Activated naive CD8-positive, alpha-beta T cell treated with anti-CD3 and anti-CD28 coated beads for 36 hours (primary cell): Measurements from ENCODE around the gene LCLAT1. TPM values are rescaled to one million over a fixed set of nuclear protein-coding genes. Genes with fewer than 3 reads are reported as not detected.

Source experiments
- DNase-seq: peaks from one replicate; pipeline ENCODE4 v3.0.0; 2021
- H3K27ac Mint-ChIP-seq: one replicate; pipeline ENCODE4 v1.8.0; 2022; ENCODE audit warnings: mild to moderate bottlenecking, moderate library complexity, mixed read lengths
- H3K27me3 Mint-ChIP-seq: one replicate; pipeline ENCODE4 v1.8.0; 2022; ENCODE audit warnings: mild to moderate bottlenecking, mixed read lengths
- H3K36me3 Mint-ChIP-seq: one replicate; pipeline ENCODE4 v1.8.0; 2021; ENCODE audit warnings: mild to moderate bottlenecking, mixed read lengths
- H3K4me1 Mint-ChIP-seq: one replicate; pipeline ENCODE4 v1.8.0; 2021; ENCODE audit warnings: mixed read lengths
- H3K4me3 Mint-ChIP-seq: one replicate; pipeline ENCODE4 v1.8.0; 2022; ENCODE audit warnings: mild to moderate bottlenecking, moderate library complexity, mixed read lengths
- H3K9me3 Mint-ChIP-seq: one replicate; pipeline ENCODE4 v1.8.0; 2022; ENCODE audit warnings: mixed read lengths
- total RNA-seq, 2 experiments: library from RNA; stranded (reverse); gene quantifications; one replicate each; pipeline ENCODE4 v1.2.3, GENCODE V29; 2021

Gene LCLAT1
- total RNA-seq, result 10 to 100 TPM; 26.6 to 31.5 TPM

GRCh38 chr2:30447149-30448045 is at the start of gene LCLAT1:
Gene LCLAT1 (plus strand): TSS chr2:30447246. CDS start chr2:30525591, 78,345 bp downstream.
- Mint-ChIP-seq H3K36me3 (peaks cover 15% of the 10 kb centered on the region), H3K27ac (peak within 1 kb of the TSS; percentile 94), H3K4me3 (peak within 1 kb of the TSS; percentile 91), H3K4me1 (peaks cover 27% of the 10 kb centered on the region), H3K27me3 (no peaks in the 10 kb centered on the region), H3K9me3 (no peaks in the 10 kb centered on the region)
- DNase-seq, result peak; percentile 87

- Mint-ChIP-seq H3K9me3 (no peaks in the 10 kb centered on the region), H3K27me3 (no peaks in the 10 kb centered on the region), H3K27ac (no peak overlapping the region), H3K36me3 (no peaks in the 10 kb centered on the region), H3K4me1 (no peaks in the 10 kb centered on the region), H3K4me3 (no peak overlapping the region)
- DNase-seq, result no peak
Measured at GRCh38 chr2:30398084-30398873, 48.8 kb upstream of the LCLAT1 start.

GRCh38 chr2:30400151-30400954 is 46.7 kb upstream of the LCLAT1 start:
- Mint-ChIP-seq H3K9me3 (no peaks in the 10 kb centered on the region), H3K27ac (no peak overlapping the region), H3K4me3 (no peak overlapping the region), H3K27me3 (no peaks in the 10 kb centered on the region), H3K36me3 (no peaks in the 10 kb centered on the region), H3K4me1 (peaks cover 7% of the 10 kb centered on the region)
- DNase-seq, result no peak

GRCh38 chr2:30402441-30403182 is 44.4 kb upstream of the LCLAT1 start:
- H3K27me3 Mint-ChIP-seq, result no peaks in the 10 kb centered on the region
- H3K4me1 Mint-ChIP-seq, result peaks cover 9% of the 10 kb centered on the region
- no peaks in the 10 kb centered on the region for H3K9me3 Mint-ChIP-seq
- H3K36me3 Mint-ChIP-seq, result no peaks in the 10 kb centered on the region
- no peak overlapping the region for H3K27ac Mint-ChIP-seq
- no peak overlapping the region for H3K4me3 Mint-ChIP-seq
- DNase-seq, result no peak

GRCh38 chr2:30403592-30404312 is 43.3 kb upstream of the LCLAT1 start:
- Mint-ChIP-seq H3K4me3 (no peak overlapping the region), H3K9me3 (no peaks in the 10 kb centered on the region), H3K4me1 (peaks cover 12% of the 10 kb centered on the region), H3K27ac (no peak overlapping the region), H3K36me3 (no peaks in the 10 kb centered on the region), H3K27me3 (no peaks in the 10 kb centered on the region)
- no peak for DNase-seq

- no peak for DNase-seq
- no peak overlapping the region for H3K4me3 Mint-ChIP-seq
- no peaks in the 10 kb centered on the region for H3K36me3 Mint-ChIP-seq
- H3K9me3 Mint-ChIP-seq, result no peaks in the 10 kb centered on the region
- peaks cover 20% of the 10 kb centered on the region for H3K4me1 Mint-ChIP-seq
- no peak overlapping the region for H3K27ac Mint-ChIP-seq
- H3K27me3 Mint-ChIP-seq, result no peaks in the 10 kb centered on the region
Measured at GRCh38 chr2:30404319-30405259, 42.5 kb upstream of the LCLAT1 start.

- H3K4me3 Mint-ChIP-seq, result no peak overlapping the region
- no peaks in the 10 kb centered on the region for H3K36me3 Mint-ChIP-seq
- H3K4me1 Mint-ChIP-seq, result peaks cover 26% of the 10 kb centered on the region
- DNase-seq, result no peak
- H3K27ac Mint-ChIP-seq, result no peak overlapping the region
- H3K27me3 Mint-ChIP-seq, result no peaks in the 10 kb centered on the region
- no peaks in the 10 kb centered on the region for H3K9me3 Mint-ChIP-seq
Measured at GRCh38 chr2:30405260-30405605, 41.8 kb upstream of the LCLAT1 start.

GRCh38 chr2:30406853-30407252 is 40.2 kb upstream of the LCLAT1 start:
- no peaks in the 10 kb centered on the region for H3K9me3 Mint-ChIP-seq

GRCh38 chr2:30408961-30409387 is 38.1 kb upstream of the LCLAT1 start:
- Mint-ChIP-seq H3K36me3 (no peaks in the 10 kb centered on the region), H3K27ac (no peak overlapping the region), H3K27me3 (no peaks in the 10 kb centered on the region), H3K4me1 (peaks cover 40% of the 10 kb centered on the region), H3K9me3 (no peaks in the 10 kb centered on the region), H3K4me3 (no peak overlapping the region)
- DNase-seq, result no peak

More at GRCh38 chr2:30406853-30407252, 40.2 kb upstream of the LCLAT1 start:
- Mint-ChIP-seq H3K27me3 (no peaks in the 10 kb centered on the region), H3K4me1 (peaks cover 38% of the 10 kb centered on the region), H3K4me3 (no peak overlapping the region), H3K36me3 (no peaks in the 10 kb centered on the region), H3K27ac (no peak overlapping the region)
- no peak for DNase-seq

GRCh38 chr2:30410217-30410616 is 36.8 kb upstream of the LCLAT1 start:
- peaks cover 34% of the 10 kb centered on the region for H3K4me1 Mint-ChIP-seq
- peak; percentile 21 for DNase-seq

GRCh38 chr2:30412047-30412683 is 34.9 kb upstream of the LCLAT1 start:
- DNase-seq, result no peak
- H3K4me1 Mint-ChIP-seq, result peaks cover 31% of the 10 kb centered on the region
- H3K9me3 Mint-ChIP-seq, result no peaks in the 10 kb centered on the region
- no peaks in the 10 kb centered on the region for H3K27me3 Mint-ChIP-seq
- no peak overlapping the region for H3K27ac Mint-ChIP-seq
- H3K36me3 Mint-ChIP-seq, result no peaks in the 10 kb centered on the region
- H3K4me3 Mint-ChIP-seq, result no peak overlapping the region

More at GRCh38 chr2:30410217-30410616, 36.8 kb upstream of the LCLAT1 start:
- no peaks in the 10 kb centered on the region for H3K27me3 Mint-ChIP-seq
- no peaks in the 10 kb centered on the region for H3K36me3 Mint-ChIP-seq
- H3K27ac Mint-ChIP-seq, result peak overlapping the region; percentile 66
- H3K9me3 Mint-ChIP-seq, result no peaks in the 10 kb centered on the region
- H3K4me3 Mint-ChIP-seq, result no peak overlapping the region

GRCh38 chr2:30412684-30413570 is 34.1 kb upstream of the LCLAT1 start:
- Mint-ChIP-seq H3K4me1 (peaks cover 33% of the 10 kb centered on the region), H3K36me3 (no peaks in the 10 kb centered on the region), H3K9me3 (no peaks in the 10 kb centered on the region), H3K4me3 (no peak overlapping the region), H3K27me3 (no peaks in the 10 kb centered on the region), H3K27ac (no peak overlapping the region)
- no peak for DNase-seq
